IMR-90 (cell line): ENCODE results near the gene TMTC2. TPM values are rescaled to one million over a fixed set of nuclear protein-coding genes. Genes with fewer than 3 reads are reported as not detected.

Experiments used
- ATAC-seq: fragments of 200-7000 bp; cut with Tn5 transposase; 2 replicates; pipeline ENCODE4 v1.9.1; 2020; ENCODE audit warnings: low read depth, mild to moderate bottlenecking, moderate library complexity
- BruUV-seq: library from RNA; stranded (reverse); fragments of 400-500 nt; replicated peaks from 2 replicates; lab custom pipeline; 2021; lab: Mats Ljungman, UMichigan
- CTCF ChIA-PET: fragments of 300-600 bp; formaldehyde crosslinking; extraction: SDS; loops from one replicate; lab custom pipeline; 2021; ENCODE audit warnings: antibody characterized with exemption; lab: Yijun Ruan, JAX
- POLR2A ChIA-PET: fragments of 300-600 bp; sonication (Branson Sonifier 250); formaldehyde crosslinking; loops from one replicate; lab custom pipeline; 2022; ENCODE audit warnings: antibody characterized with exemption; ENCODE audit not compliant: unreplicated experiment; lab: Charles Lee
- DNase-seq: peaks from one replicate; pipeline ENCODE4 v3.0.0; 2013
- H2AFZ ChIP-seq: replicated peaks from 2 replicates; pipeline ENCODE3; 2013; ENCODE audit warnings: low read length, mild to moderate bottlenecking; ENCODE audit not compliant: poor library complexity
- H2AK5ac ChIP-seq: 2 replicates; pipeline ENCODE4 v1.6.1; 2013; ENCODE audit warnings: low read depth, low read length, inconsistent platforms
- H2AK9ac ChIP-seq: replicated peaks from 2 replicates; pipeline ENCODE3; 2013; ENCODE audit warnings: mild to moderate bottlenecking, low read depth, low read length, moderate library complexity; ENCODE audit not compliant: poor library complexity
- H2BK120ac ChIP-seq: 2 replicates; pipeline ENCODE4 v1.6.1; 2013; ENCODE audit warnings: low read depth, low read length, inconsistent platforms
- H2BK15ac ChIP-seq: 3 replicates; pipeline ENCODE4 v1.6.1; 2013; ENCODE audit warnings: low read depth, low read length, inconsistent platforms
- H2BK20ac ChIP-seq: 2 replicates; pipeline ENCODE4 v1.6.1; 2013; ENCODE audit warnings: low read depth, mild to moderate bottlenecking, inconsistent platforms, low read length, moderate library complexity
- H2BK5ac ChIP-seq: 2 replicates; pipeline ENCODE4 v1.6.1; 2013; ENCODE audit warnings: mild to moderate bottlenecking, low read depth, low read length, inconsistent platforms; ENCODE audit not compliant: poor library complexity, severe bottlenecking
- H3K14ac ChIP-seq: replicated peaks from 2 replicates; pipeline ENCODE4 v1.6.1; 2013; ENCODE audit warnings: low read depth, low read length, inconsistent platforms
- H3K18ac ChIP-seq: 2 replicates; pipeline ENCODE4 v1.6.1; 2013; ENCODE audit warnings: low read depth, low read length, control low read depth
- H3K23ac ChIP-seq: 2 replicates; pipeline ENCODE4 v1.6.1; 2013; ENCODE audit warnings: low read depth, low read length, inconsistent platforms
- H3K27ac ChIP-seq: 2 replicates; pipeline ENCODE4 v1.5.1; 2013; ENCODE audit warnings: mild to moderate bottlenecking, control low read depth, low read length; ENCODE audit not compliant: insufficient read depth
- H3K27me3 ChIP-seq: 2 replicates; pipeline ENCODE4 v1.6.1; 2013; ENCODE audit warnings: low read length; ENCODE audit not compliant: control insufficient read depth, insufficient read depth
- H3K36me3 ChIP-seq: 2 replicates; pipeline ENCODE4 v1.6.1; 2013; ENCODE audit warnings: low read length, mixed read lengths; ENCODE audit not compliant: control insufficient read depth, insufficient read depth
- H3K4ac ChIP-seq: 2 replicates; pipeline ENCODE4 v1.6.1; 2013; ENCODE audit warnings: low read depth, low read length, inconsistent platforms
- H3K4me1 ChIP-seq: 2 replicates; pipeline ENCODE4 v1.6.1; 2013; ENCODE audit warnings: low read length, mixed read lengths; ENCODE audit not compliant: control insufficient read depth, insufficient read depth
- H3K4me2 ChIP-seq: 2 replicates; pipeline ENCODE4 v1.6.1; 2013; ENCODE audit warnings: low read depth, mild to moderate bottlenecking, control low read depth, low read length, moderate library complexity
- H3K4me3 ChIP-seq: 2 replicates; pipeline ENCODE4 v1.5.1; 2013; ENCODE audit warnings: low read depth, mild to moderate bottlenecking, control low read depth, low read length, moderate library complexity; ENCODE audit not compliant: insufficient read depth
- H3K56ac ChIP-seq: 2 replicates; pipeline ENCODE4 v1.6.1; 2013; ENCODE audit warnings: low read length, inconsistent platforms; ENCODE audit not compliant: insufficient read depth; ENCODE audit errors: extremely low read depth
- H3K79me1 ChIP-seq, 2 experiments: 2 replicates each; pipeline ENCODE4 v1.6.1; 2013; ENCODE audit warnings: low read length in 2 of 2, inconsistent platforms in 1 of 2, low read depth in 1 of 2
- H3K9ac ChIP-seq: 2 replicates; pipeline ENCODE4 v1.6.1; 2013; ENCODE audit warnings: low read depth, low read length, control low read depth
- H3K9me1 ChIP-seq: 2 replicates; pipeline ENCODE4 v1.6.1; 2013; ENCODE audit warnings: low read length, inconsistent platforms; ENCODE audit not compliant: insufficient read depth
- H3K9me3 ChIP-seq: 2 replicates; pipeline ENCODE4 v1.6.1; 2013; ENCODE audit warnings: low read length; ENCODE audit not compliant: control insufficient read depth, insufficient read depth
- H4K20me1 ChIP-seq: 2 replicates; pipeline ENCODE4 v1.6.1; 2013; ENCODE audit warnings: low read length, inconsistent platforms; ENCODE audit not compliant: insufficient read depth
- H4K5ac ChIP-seq: 2 replicates; pipeline ENCODE4 v1.6.1; 2013; ENCODE audit warnings: mild to moderate bottlenecking, low read depth, low read length, control low read depth
- H4K8ac ChIP-seq, 2 experiments: 2 replicates each; pipeline ENCODE4 v1.6.1; 2013; ENCODE audit warnings: low read depth in 2 of 2, low read length in 2 of 2, control low read depth in 1 of 2, inconsistent platforms in 1 of 2
- H4K91ac ChIP-seq: 2 replicates; pipeline ENCODE4 v1.6.1; 2013; ENCODE audit warnings: low read depth, low read length, inconsistent platforms; ENCODE audit not compliant: insufficient read depth
- BHLHE40 ChIP-seq: fragments of 150-350 bp; IDR thresholded peaks from 2 replicates; pipeline ENCODE4 v1.6.1; 2016; ENCODE audit warnings: mild to moderate bottlenecking, low read depth, low read length
- CEBPB ChIP-seq: IDR thresholded peaks from 2 replicates; pipeline ENCODE4 v1.6.1; 2012; ENCODE audit warnings: low read depth, low read length, improper control_type of control experiment
- CHD1 ChIP-seq: IDR thresholded peaks from 2 replicates; pipeline ENCODE4 v1.6.1; 2012; ENCODE audit warnings: low read depth, low read length, improper control_type of control experiment
- ELK1 ChIP-seq: fragments of 150-350 bp; IDR thresholded peaks from 2 replicates; pipeline ENCODE4 v1.6.1; 2016; ENCODE audit warnings: low read depth, mild to moderate bottlenecking, low read length, moderate library complexity, borderline replicate concordance
- FOS ChIP-seq: fragments of 150-350 bp; IDR thresholded peaks from 2 replicates; pipeline ENCODE4 v1.6.1; 2016; ENCODE audit warnings: low read depth, low read length
- MAFK ChIP-seq: IDR thresholded peaks from 2 replicates; pipeline ENCODE4 v1.6.1; 2012; ENCODE audit warnings: low read depth, low read length, improper control_type of control experiment
- MAZ ChIP-seq: IDR thresholded peaks from 2 replicates; pipeline ENCODE4 v1.6.1; 2012; ENCODE audit warnings: low read depth, mild to moderate bottlenecking, low read length, improper control_type of control experiment, moderate library complexity, borderline replicate concordance
- MXI1 ChIP-seq: IDR thresholded peaks from 2 replicates; pipeline ENCODE4 v1.6.1; 2012; ENCODE audit warnings: low read depth, mild to moderate bottlenecking, low read length, moderate library complexity, borderline replicate concordance
- NFE2L2 ChIP-seq: fragments of 150-350 bp; IDR thresholded peaks from 2 replicates; pipeline ENCODE4 v1.6.1; 2016; ENCODE audit warnings: low read depth, mild to moderate bottlenecking, low read length
- POLR2A ChIP-seq: IDR thresholded peaks from 2 replicates; pipeline ENCODE4 v1.6.1; 2012; ENCODE audit warnings: mild to moderate bottlenecking, low read depth, low read length
- RAD21 ChIP-seq: IDR thresholded peaks from 2 replicates; pipeline ENCODE4 v1.6.1; 2012; ENCODE audit warnings: low read length, improper control_type of control experiment
- RCOR1 ChIP-seq: IDR thresholded peaks from 2 replicates; pipeline ENCODE4 v1.6.1; 2012; ENCODE audit warnings: mild to moderate bottlenecking, low read length, improper control_type of control experiment; ENCODE audit not compliant: insufficient replicate concordance
- RFX5 ChIP-seq: IDR thresholded peaks from 2 replicates; pipeline ENCODE4 v1.8.0; 2012; ENCODE audit warnings: low read depth, mild to moderate bottlenecking, low read length, moderate library complexity
- SMC3 ChIP-seq: fragments of 150-350 bp; IDR thresholded peaks from 2 replicates; pipeline ENCODE4 v1.6.1; 2016; ENCODE audit warnings: low read depth, mild to moderate bottlenecking, antibody characterized with exemption, low read length, moderate library complexity
- dilution Hi-C: fragments of 300-500 bp; cut with HindIII; formaldehyde crosslinking; loops from one replicate; pipeline ENCODE4 v1.14.3; 2018; ENCODE audit warnings: low sequenced_read_pairs; ENCODE audit not compliant: unreplicated experiment
- in situ Hi-C: fragments of 300-500 bp; cut with MboI; formaldehyde crosslinking; loops from 3 replicates; pipeline ENCODE4 v1.14.3; 2019; ENCODE audit warnings: low sequenced_read_pairs, inconsistent platforms, mixed read lengths
- intact Hi-C: fragments of 100-400 bp; cut with micrococcal nuclease; formaldehyde crosslinking; loops from 2 replicates; pipeline ENCODE4 v1.10.0; 2022
- polyA plus RNA-seq, 3 experiments: library from polyadenylated mRNA; depleted of rRNA; stranded (reverse); fragments of >200 nt; gene quantifications; 2 replicates each; pipeline ENCODE4 v1.2.3, GENCODE V29; 2012; ENCODE audit warnings: low replicate concordance in 1 of 3
- total RNA-seq: library from RNA; depleted of rRNA; stranded (reverse); fragments of >200 nt; gene quantifications from 2 replicates; pipeline ENCODE4 v1.2.3, GENCODE V29; 2012
- TF ChIP-seq, protein P1 (sequence below): conservative IDR thresholded peaks from 2 replicates; pipeline ENCODE4 v1.5.1; 2012; ENCODE audit warnings: mild to moderate bottlenecking, low read depth, low read length, improper control_type of control experiment
- TF ChIP-seq, protein P2 (sequence below): fragments of 150-350 bp; IDR thresholded peaks from 2 replicates; pipeline ENCODE4 v1.6.1; 2017; ENCODE audit warnings: mild to moderate bottlenecking, antibody characterized with exemption, low read length, low read depth

The TMTC2 gene
- total and polyA plus RNA-seq, 2 of the 4 experiments (the other 2 are of a cell fraction), result 0.56 to 1.4 TPM

GRCh38 chr12:82788594-82788993, 101.9 kb downstream of the TMTC2 start:
- H2AK9ac ChIP-seq, result no peak overlapping the region
- no peak overlapping the region for H2BK5ac ChIP-seq
- H3K18ac ChIP-seq, result no peak overlapping the region
- H2BK15ac ChIP-seq, result no peak overlapping the region
- H3K4me3 ChIP-seq, result no peak overlapping the region
- no peak overlapping the region for H4K5ac ChIP-seq
- H3K9ac ChIP-seq, result no peak overlapping the region
- ChIA-PET CTCF (no interaction called here), POLR2A (no interaction called here)
- H2AK5ac ChIP-seq, result no peak overlapping the region
- dilution Hi-C loops, result no loop called here
- no peak overlapping the region for H4K8ac ChIP-seq
- no peaks in the 10 kb centered on the region for H3K79me1 ChIP-seq
- no peak overlapping the region for H2AFZ ChIP-seq
- ATAC-seq (no peak), DNase-seq (no peak)
- H3K27me3 ChIP-seq, result no peaks in the 10 kb centered on the region
- no peak overlapping the region for H3K27ac ChIP-seq
- no peaks in the 10 kb centered on the region for H4K20me1 ChIP-seq
- TF ChIP-seq MXI1, result no peak
- TF ChIP-seq CEBPB, result no peak
- TF ChIP-seq BHLHE40, result no peak
- no peak for TF ChIP-seq ELK1
- no peak for TF ChIP-seq SMC3
- no peak for TF ChIP-seq POLR2A
- TF ChIP-seq, protein P1, sequence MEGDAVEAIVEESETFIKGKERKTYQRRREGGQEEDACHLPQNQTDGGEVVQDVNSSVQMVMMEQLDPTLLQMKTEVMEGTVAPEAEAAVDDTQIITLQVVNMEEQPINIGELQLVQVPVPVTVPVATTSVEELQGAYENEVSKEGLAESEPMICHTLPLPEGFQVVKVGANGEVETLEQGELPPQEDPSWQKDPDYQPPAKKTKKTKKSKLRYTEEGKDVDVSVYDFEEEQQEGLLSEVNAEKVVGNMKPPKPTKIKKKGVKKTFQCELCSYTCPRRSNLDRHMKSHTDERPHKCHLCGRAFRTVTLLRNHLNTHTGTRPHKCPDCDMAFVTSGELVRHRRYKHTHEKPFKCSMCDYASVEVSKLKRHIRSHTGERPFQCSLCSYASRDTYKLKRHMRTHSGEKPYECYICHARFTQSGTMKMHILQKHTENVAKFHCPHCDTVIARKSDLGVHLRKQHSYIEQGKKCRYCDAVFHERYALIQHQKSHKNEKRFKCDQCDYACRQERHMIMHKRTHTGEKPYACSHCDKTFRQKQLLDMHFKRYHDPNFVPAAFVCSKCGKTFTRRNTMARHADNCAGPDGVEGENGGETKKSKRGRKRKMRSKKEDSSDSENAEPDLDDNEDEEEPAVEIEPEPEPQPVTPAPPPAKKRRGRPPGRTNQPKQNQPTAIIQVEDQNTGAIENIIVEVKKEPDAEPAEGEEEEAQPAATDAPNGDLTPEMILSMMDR, result no peak
- TF ChIP-seq, protein P2, sequence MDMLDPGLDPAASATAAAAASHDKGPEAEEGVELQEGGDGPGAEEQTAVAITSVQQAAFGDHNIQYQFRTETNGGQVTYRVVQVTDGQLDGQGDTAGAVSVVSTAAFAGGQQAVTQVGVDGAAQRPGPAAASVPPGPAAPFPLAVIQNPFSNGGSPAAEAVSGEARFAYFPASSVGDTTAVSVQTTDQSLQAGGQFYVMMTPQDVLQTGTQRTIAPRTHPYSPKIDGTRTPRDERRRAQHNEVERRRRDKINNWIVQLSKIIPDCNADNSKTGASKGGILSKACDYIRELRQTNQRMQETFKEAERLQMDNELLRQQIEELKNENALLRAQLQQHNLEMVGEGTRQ, result no peak
- TF ChIP-seq RCOR1, result no peak
- no peak for TF ChIP-seq MAZ
- no peak for TF ChIP-seq NFE2L2
- TF ChIP-seq RFX5, result no peak
- no peak for TF ChIP-seq FOS
- TF ChIP-seq MAFK, result no peak
- TF ChIP-seq CHD1, result no peak
- TF ChIP-seq RAD21, result no peak
- H3K23ac ChIP-seq, result no peak overlapping the region
- H3K4me1 ChIP-seq, result no peaks in the 10 kb centered on the region
- in situ Hi-C loops, result no loop called here
- no peaks in the 10 kb centered on the region; the same call in 1 of the 2 replicates for H3K9me3 ChIP-seq
- no peak overlapping the region for H3K4me2 ChIP-seq
- no peak overlapping the region for H3K56ac ChIP-seq
- H3K36me3 ChIP-seq, result no peaks in the 10 kb centered on the region
- H3K14ac ChIP-seq, result no peak overlapping the region
- H2BK120ac ChIP-seq, result no peak overlapping the region
- no TSS peak for BruUV-seq
- H3K9me1 ChIP-seq, result no peaks in the 10 kb centered on the region
- H2BK20ac ChIP-seq, result no peak overlapping the region
- no peak overlapping the region for H4K91ac ChIP-seq
- intact Hi-C loops, result no loop called here
- H3K4ac ChIP-seq, result no peak overlapping the region
